HepG2 (cell line): Measurements from ENCODE around the gene SFXN5. TPM values are rescaled to one million over a fixed set of nuclear protein-coding genes. Genes with fewer than 3 reads are reported as not detected.

Source experiments
- ATAC-seq: fragments of 200-7000 bp; cut with Tn5 transposase; 3 replicates; pipeline ENCODE4 v1.9.1; 2020; ENCODE audit warnings: mild to moderate bottlenecking, moderate library complexity
- BruUV-seq: library from RNA; stranded (reverse); fragments of 400-500 nt; replicated peaks from 2 replicates; lab custom pipeline; 2021; lab: Mats Ljungman, UMichigan
- CTCF ChIA-PET: fragments of 300-600 bp; formaldehyde crosslinking; extraction: SDS; loops from one replicate; lab custom pipeline; 2021; ENCODE audit warnings: low total read pairs, inconsistent platforms, low intra/inter-chr PET ratio; lab: Yijun Ruan, JAX
- POLR2A ChIA-PET: fragments of 350-600 bp; sonication (Branson Sonifier 250); formaldehyde crosslinking; loops from one replicate; lab custom pipeline; 2020; ENCODE audit warnings: antibody characterized with exemption, inconsistent platforms; lab: Yijun Ruan, JAX
- DNase-seq: peaks from one replicate; pipeline ENCODE4 v3.0.0-alpha.2; 2015; ENCODE audit warnings: low spot score
- FAIRE-seq: peaks from 3 replicates; lab custom pipeline; 2011; peaks lifted over from hg19 to GRCh38; lab: Jason Lieb, UNC
- H2AFZ ChIP-seq: one replicate; pipeline ENCODE4 v1.6.1; 2011; ENCODE audit warnings: low read length, inconsistent platforms
- H3K27ac ChIP-seq: fragments of 300-600 bp; 3 replicates; pipeline ENCODE4 v1.8.0; 2011; ENCODE audit warnings: mixed run types, mild to moderate bottlenecking, mixed read lengths, low read length, inconsistent platforms; ENCODE audit not compliant: insufficient read depth; ENCODE audit errors: extremely low read length
- H3K27me3 ChIP-seq, 2 experiments: fragments of 200-600 bp in 1 of 2; 2 replicates in 1 of 2; 3 replicates in 1 of 2; pipeline versions ENCODE4 v1.6.0 to v1.8.0; 2011; ENCODE audit warnings: low read length in 2 of 2, mild to moderate bottlenecking in 2 of 2, moderate library complexity in 2 of 2, inconsistent platforms in 1 of 2; ENCODE audit not compliant: insufficient read depth in 2 of 2, control insufficient read depth in 1 of 2
- H3K36me3 ChIP-seq, 2 experiments: fragments of 200-600 bp in 1 of 2; replicated peaks in 1 of 2; 2 replicates in 1 of 2; 3 replicates in 1 of 2; pipeline versions ENCODE4 v1.5.1 to v1.8.0; 2011; ENCODE audit warnings: low read length in 2 of 2, inconsistent platforms in 1 of 2; ENCODE audit not compliant: insufficient read depth in 2 of 2, control insufficient read depth in 1 of 2
- H3K4me1 ChIP-seq: 2 replicates; pipeline ENCODE4 v1.5.1; 2012; ENCODE audit warnings: low read length, inconsistent platforms; ENCODE audit not compliant: insufficient read depth
- H3K4me2 ChIP-seq: 2 replicates; pipeline ENCODE4 v1.6.0; 2011; ENCODE audit warnings: low read depth, low read length, inconsistent platforms
- H3K4me3 ChIP-seq, 3 experiments: fragments of 200-600 bp in 1 of 3; sonication (generic), shearing (Covaris generic) in 1 of 3; replicated peaks in 1 of 3; 2 replicates each; pipeline ENCODE4 v1.5.1; 2011 to 2016; ENCODE audit warnings: low read length in 3 of 3, inconsistent platforms in 2 of 3, low read depth in 2 of 3, mild to moderate bottlenecking in 2 of 3, control low read depth in 1 of 3, mixed read lengths in 1 of 3; ENCODE audit not compliant: insufficient read depth in 1 of 3
- H3K79me2 ChIP-seq: one replicate; pipeline ENCODE4 v1.6.1; 2011; ENCODE audit warnings: low read length, inconsistent platforms; ENCODE audit not compliant: insufficient read depth
- H3K9ac ChIP-seq: 2 replicates; pipeline ENCODE4 v1.6.0; 2011; ENCODE audit warnings: mild to moderate bottlenecking, low read depth, low read length, inconsistent platforms; ENCODE audit not compliant: insufficient read depth
- H3K9me3 ChIP-seq: 2 replicates; pipeline ENCODE4 v1.5.1; 2012; ENCODE audit warnings: mild to moderate bottlenecking, low read length
- H4K20me1 ChIP-seq: 2 replicates; pipeline ENCODE4 v1.6.0; 2011; ENCODE audit warnings: inconsistent platforms, mild to moderate bottlenecking, low read length, moderate library complexity; ENCODE audit not compliant: insufficient read depth
- ARID5B ChIP-seq: IDR thresholded peaks from 2 replicates; pipeline ENCODE4 v1.4.0; 2020; ENCODE audit warnings: mild to moderate bottlenecking, missing genetic modification reagents
- CBX5 ChIP-seq: sonication (generic); formaldehyde crosslinking; IDR thresholded peaks from 2 replicates; pipeline ENCODE4 v1.4.0; 2020; ENCODE audit warnings: missing genetic modification reagents, borderline replicate concordance
- HNF1B ChIP-seq: sonication (generic); formaldehyde crosslinking; IDR thresholded peaks from 2 replicates; pipeline ENCODE4 v1.5.1; 2020; ENCODE audit warnings: mild to moderate bottlenecking, moderate library complexity, missing genetic modification reagents
- PAF1 ChIP-seq: IDR thresholded peaks from 2 replicates; pipeline ENCODE4 v1.6.1; 2016; ENCODE audit warnings: missing genetic modification reagents, missing compliant biosample characterization
- RAD51 ChIP-seq: fragments of 450-650 bp; IDR thresholded peaks from 2 replicates; pipeline ENCODE4 v1.6.1; 2016; ENCODE audit warnings: borderline replicate concordance
- REL ChIP-seq: sonication (generic); formaldehyde crosslinking; conservative IDR thresholded peaks from 2 replicates; pipeline ENCODE4 v1.8.0; 2022; ENCODE audit warnings: mild to moderate bottlenecking, missing genetic modification reagents, moderate library complexity
- SUZ12 ChIP-seq: fragments of 150-350 bp; IDR thresholded peaks from 2 replicates; pipeline ENCODE4 v1.6.1; 2014; ENCODE audit warnings: low read depth, low read length
- TRAFD1 ChIP-seq: sonication (generic); formaldehyde crosslinking; IDR thresholded peaks from 2 replicates; pipeline ENCODE4 v1.5.1; 2020; ENCODE audit warnings: missing genetic modification reagents, mild to moderate bottlenecking, borderline replicate concordance
- ZNF232 ChIP-seq: sonication (generic); formaldehyde crosslinking; IDR thresholded peaks from 2 replicates; pipeline ENCODE4 v1.4.0; 2020; ENCODE audit warnings: missing genetic modification reagents, borderline replicate concordance
- ZNF598 ChIP-seq: sonication (generic); formaldehyde crosslinking; IDR thresholded peaks from 2 replicates; pipeline ENCODE4 v1.5.1; 2020; ENCODE audit warnings: mild to moderate bottlenecking, missing genetic modification reagents, borderline replicate concordance
- ZNF879 ChIP-seq: sonication (generic); formaldehyde crosslinking; IDR thresholded peaks from 2 replicates; pipeline ENCODE4 v1.8.1; 2023; ENCODE audit warnings: missing genetic modification reagents
- WGBS: methylation state at CpG from one replicate; pipeline ENCODE4 v1.1.6; 2017; ENCODE audit warnings: low lambda C conversion rate; 5-methylcytosine and 5-hydroxymethylcytosine counted together
- in situ Hi-C: cut with HindIII; loops from 2 replicates; pipeline ENCODE4 v1.10.0; 2017; ENCODE audit warnings: low pct_unique_long_range_greater_than_20kb; ENCODE audit not compliant: extremely low pct_ligation_motif_present
- intact Hi-C: fragments of 100-400 bp; cut with micrococcal nuclease; formaldehyde crosslinking; loops from one replicate; pipeline ENCODE4 v1.10.0; 2022; ENCODE audit not compliant: unreplicated experiment
- polyA plus RNA-seq, 8 experiments: library from polyadenylated mRNA; depleted of rRNA in 3 of 8; stranded (reverse) in 7 of 8; unstranded in 1 of 8; fragments of >200 nt; fragmentation: Illumina TruSeq in 4 of 8; extraction: Trizol in 4 of 8; gene quantifications; 2 replicates each; pipeline versions ENCODE4 v1.2.1 to v1.2.3, GENCODE V29; 2011 to 2016; ENCODE audit warnings: low read depth in 4 of 8, missing spikeins in 1 of 8, mixed read lengths in 1 of 8; ENCODE audit not compliant: insufficient read depth in 1 of 8
- total RNA-seq, 5 experiments: library from RNA; depleted of rRNA; stranded (reverse); fragments of >200 nt; fragmentation: Illumina TruSeq; extraction: Trizol; gene quantifications; 2 replicates each; pipeline ENCODE4 v1.2.3, GENCODE V29; 2016; ENCODE audit warnings: low read depth in 1 of 5

Gene SFXN5
- total and polyA plus RNA-seq, 2 of the 13 experiments (the other 11 are each of a cell fraction or from before 2014, with no cell fraction given): 34.9 to 37.4 TPM

- DNase-seq (no peak), FAIRE-seq (no peak), ATAC-seq (no peak)
- no TSS peak for BruUV-seq
- H3K4me2 ChIP-seq: no peak overlapping the region
- H3K36me3 ChIP-seq: peaks cover 13 to 27% of the 10 kb centered on the region in 2 experiments
- H3K27me3 ChIP-seq: no peaks in the 10 kb centered on the region
- POLR2A ChIA-PET: interaction anchor here (1.0 to 3.8 kb wide), 3 partner anchors 16 to 66 kb away, joined by 4 to 14 read pairs (median 4); partner anchors contain the start of gene SFXN5
- no peak overlapping the region for H3K9ac ChIP-seq
- intact Hi-C loops (no loop called here), in situ Hi-C loops (no loop called here)
- H3K79me2 ChIP-seq: no peaks in the 10 kb centered on the region
- H3K4me1 ChIP-seq: peaks cover 25% of the 10 kb centered on the region
- TF ChIP-seq REL (CRISPR knock-in tag) (no peak), TRAFD1 (CRISPR knock-in tag) (no peak), ZNF232 (CRISPR knock-in tag) (no peak), SUZ12 (no peak), HNF1B (CRISPR knock-in tag) (no peak), ZNF879 (CRISPR knock-in tag) (no peak), PAF1 (CRISPR knock-in tag) (no peak), ZNF598 (CRISPR knock-in tag) (no peak), RAD51 (no peak), CBX5 (CRISPR knock-in tag) (no peak), ARID5B (CRISPR knock-in tag) (no peak)
- 96% methylated on average over 14 of the region's 14 CpGs for WGBS
- no peak overlapping the region for H3K4me3 ChIP-seq
- no peak overlapping the region for H2AFZ ChIP-seq
- no peaks in the 10 kb centered on the region for H3K9me3 ChIP-seq
- no peaks in the 10 kb centered on the region for H4K20me1 ChIP-seq
- CTCF ChIA-PET: no interaction called here
- no peak overlapping the region for H3K27ac ChIP-seq
Observed at GRCh38 chr2:73004889-73005596, 66.5 kb downstream of the SFXN5 start.
